GM21381 (cell line): ENCODE results near the gene ELL2.

Source experiments
- ATAC-seq: cut with Tn5 transposase; IDR thresholded peaks from one replicate; pipeline ENCODE4 v1.9.1; 2021; ENCODE audit warnings: mild to moderate bottlenecking, moderate library complexity; ENCODE audit not compliant: unreplicated experiment

Gene ELL2

DNA sequence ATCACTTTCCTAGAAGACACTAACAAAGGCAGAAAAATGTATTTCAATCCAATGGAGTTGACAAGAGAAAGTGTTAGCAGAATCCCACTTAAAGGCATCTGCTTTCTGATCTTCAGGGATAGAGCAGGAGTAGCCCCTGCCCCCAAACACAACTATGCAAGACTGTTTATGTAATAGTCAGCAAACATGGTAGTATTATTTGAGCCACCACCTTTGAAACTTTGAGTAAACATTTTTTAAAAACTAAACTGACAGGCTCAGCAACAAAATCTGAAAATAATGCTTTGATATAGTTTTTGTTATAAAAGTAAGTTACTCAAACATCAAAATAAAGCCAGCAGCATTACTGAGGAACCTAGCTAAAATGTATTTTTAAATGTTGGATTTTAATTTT is 4.8 kb downstream of the ELL2 start:
- no peak for ATAC-seq

DNA sequence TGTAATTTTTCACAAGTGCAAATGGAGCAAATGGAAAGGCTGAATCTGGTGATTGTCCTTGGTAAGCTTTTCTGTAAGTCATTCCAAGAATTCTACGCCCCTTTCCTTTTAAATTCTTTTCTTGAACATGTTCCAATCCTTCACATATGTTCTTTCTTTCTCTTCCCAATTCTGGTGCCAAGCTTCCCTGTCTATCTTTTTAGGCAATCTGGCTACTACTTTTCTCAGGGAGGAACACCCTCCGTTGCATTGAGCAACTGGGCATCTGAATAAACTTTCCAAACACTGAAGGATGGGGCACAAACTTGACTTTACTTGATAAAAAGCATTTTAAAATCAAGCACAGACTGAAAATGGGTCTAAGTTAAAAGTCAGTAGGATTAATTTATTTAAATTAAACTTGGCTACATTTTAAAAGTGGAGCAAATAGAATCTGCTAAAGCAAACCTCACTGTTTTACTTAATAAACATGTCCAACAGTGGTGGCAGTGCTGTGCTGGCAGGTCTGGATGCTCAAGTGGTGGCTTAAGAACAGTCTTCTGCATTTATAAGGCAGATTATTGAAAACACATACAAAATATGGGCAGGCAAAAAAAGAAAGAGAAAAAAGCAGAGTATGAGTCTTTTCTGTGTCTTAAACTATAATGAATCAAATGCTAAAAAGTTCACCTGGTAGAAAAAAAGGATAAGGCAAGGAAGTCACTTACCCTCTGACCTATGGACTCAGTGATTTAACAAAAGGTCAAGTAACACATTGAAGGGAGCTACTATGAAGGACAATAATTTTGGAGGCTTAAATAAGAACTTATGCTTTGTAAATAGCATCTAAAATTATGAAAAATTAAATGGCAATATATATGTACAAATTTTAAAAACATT is 5.4 kb downstream of the ELL2 start:
- ATAC-seq: no peak

GRCh38 chr5:95954716-95955115 is 6.9 kb downstream of the ELL2 start:
- no peak for ATAC-seq

DNA sequence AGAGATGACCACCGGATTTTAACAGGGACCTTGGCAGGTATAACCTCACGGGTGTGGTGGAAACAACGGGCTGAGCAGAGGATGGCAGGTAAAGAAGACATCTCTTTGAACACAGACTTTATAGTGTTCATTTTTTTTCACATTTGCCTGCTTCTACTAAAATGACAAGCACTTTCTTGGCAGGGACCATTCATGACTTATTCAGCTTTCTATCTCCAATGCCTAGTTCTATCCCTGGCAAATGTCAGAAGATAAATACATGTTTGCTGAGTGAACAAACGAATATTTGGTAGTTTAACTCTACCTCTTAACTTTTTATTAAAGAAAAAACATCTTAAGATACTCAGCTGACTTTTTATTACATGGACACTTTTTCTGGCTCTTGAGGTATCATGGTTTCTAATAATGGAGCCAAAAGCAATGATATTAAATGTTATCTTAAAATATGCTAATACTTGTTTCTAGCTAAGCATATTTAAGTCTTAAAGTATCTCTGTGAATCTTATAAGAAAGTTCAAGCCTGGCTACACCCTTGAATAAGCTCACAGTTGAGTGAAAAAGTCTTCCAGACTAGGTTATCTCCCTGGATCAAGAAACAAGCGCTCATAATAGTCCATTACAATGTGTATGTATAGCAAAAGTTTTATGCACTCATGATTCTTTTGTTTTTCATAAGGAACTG is 8.5 kb downstream of the ELL2 start:
- no peak for ATAC-seq

GRCh38 chr5:95951916-95952315 is 9.7 kb downstream of the ELL2 start:
- ATAC-seq: no peak

DNA sequence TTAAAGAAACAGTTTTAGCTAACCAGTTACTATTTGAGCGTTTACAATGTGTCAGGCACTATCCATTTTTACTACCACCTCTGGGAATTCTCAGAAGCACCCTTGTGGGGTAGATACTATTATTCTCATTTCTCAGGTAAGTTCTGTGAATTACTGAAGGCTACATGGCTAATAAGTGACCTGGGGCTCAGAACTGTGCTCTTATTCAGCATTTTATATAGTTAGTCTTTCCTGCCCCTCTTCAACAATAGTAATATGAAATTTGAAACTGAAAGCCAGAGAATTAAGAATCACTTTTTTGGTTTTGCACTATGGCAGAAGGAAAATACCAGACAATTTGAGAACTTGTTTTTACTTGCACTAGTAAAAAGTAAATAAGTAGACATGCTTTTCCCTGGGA is 11.8 kb downstream of the ELL2 start:
- peak; percentile 86 for ATAC-seq

DNA sequence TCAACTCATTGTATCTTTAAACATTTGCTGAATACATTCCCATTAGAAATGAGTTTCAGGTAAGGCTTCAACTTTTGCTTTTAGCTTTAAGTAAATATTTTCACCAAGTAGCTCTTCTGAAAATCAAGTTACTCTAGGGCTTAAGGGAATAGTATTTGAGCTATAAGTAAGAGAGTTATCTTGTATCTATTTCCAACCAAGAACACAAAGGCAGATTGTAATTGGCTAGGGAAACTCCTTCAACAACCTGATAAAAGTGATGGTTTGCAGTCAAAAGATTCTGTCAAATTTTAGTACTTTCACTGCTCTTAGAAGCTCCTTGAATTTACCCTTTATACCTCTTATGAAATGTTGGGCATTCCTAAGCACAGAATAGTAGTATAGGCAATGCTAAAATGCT is 13.0 kb downstream of the ELL2 start:
- no peak for ATAC-seq

- no peak for ATAC-seq
Measured at GRCh38 chr5:95946451-95946850, 15.2 kb downstream of the ELL2 start.

DNA sequence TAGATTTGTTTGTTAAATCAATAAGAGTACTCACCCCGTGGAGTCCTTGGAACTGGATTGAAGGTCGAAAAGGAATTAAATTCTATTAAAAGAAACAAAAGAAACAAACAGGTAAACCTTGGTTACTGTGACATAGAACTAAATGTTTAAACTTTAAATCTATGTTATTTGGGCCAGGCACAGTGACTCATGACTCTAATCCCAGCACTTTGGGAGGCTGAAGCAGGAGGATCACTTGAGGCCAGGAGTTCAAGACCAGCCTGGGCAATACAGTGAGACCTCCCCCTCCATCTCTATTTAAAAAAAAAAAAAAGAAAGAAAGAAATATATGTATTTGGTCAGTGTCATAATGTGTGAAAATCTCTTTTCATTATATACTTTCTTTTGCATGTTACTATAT is 18.7 kb downstream of the ELL2 start:
- ATAC-seq: no peak

GRCh38 chr5:95942414-95942813 is 19.2 kb downstream of the ELL2 start:
- ATAC-seq: no peak

- no peak for ATAC-seq
Measured at GRCh38 chr5:95941756-95942155, 19.9 kb downstream of the ELL2 start.

DNA sequence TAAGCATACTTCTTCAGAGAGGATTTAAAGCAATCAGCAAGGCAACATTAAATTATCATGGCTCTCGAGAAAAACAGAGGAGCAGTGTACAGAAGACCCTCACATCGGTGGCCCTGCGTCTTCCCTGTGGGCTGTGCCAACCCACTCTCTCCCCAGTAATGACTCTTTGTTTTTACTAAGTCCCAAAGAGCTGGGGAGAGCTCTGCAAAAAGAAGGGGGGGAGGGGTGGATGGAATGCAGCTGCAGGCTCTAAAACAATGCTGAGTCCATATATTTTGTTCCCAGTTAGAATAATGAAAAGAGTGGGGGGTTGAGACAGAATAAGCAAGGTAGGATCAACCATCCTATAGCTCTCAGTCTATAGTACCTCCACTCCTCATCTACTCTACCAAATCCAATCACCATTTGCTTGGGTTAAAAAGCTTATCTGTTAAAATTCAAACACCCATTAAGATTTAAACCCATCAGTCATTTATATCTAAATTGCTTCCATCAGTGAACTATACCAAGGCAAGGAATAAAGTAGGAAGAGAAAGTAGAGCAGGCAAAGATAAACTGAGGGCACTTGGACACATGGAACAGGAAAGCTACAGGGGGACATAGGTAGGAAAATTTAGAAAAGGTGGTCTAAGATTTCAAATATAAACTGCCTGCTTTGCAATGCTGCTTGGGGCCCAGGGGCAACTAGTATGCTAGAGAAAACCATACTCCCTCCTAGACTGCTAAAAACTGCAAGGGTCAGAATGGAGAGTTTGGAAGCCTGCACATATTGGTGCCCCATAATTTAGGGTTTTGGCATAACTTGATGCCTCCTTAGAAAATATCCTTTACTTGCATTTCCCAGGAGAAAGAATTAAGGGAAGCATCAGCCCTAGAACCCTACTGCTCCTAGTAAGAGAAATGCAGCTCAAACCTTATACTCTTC is 20.6 kb downstream of the ELL2 start:
- ATAC-seq: no peak

- peak; percentile 59 for ATAC-seq
Measured at GRCh38 chr5:95939465-95939864, 22.2 kb downstream of the ELL2 start.

DNA sequence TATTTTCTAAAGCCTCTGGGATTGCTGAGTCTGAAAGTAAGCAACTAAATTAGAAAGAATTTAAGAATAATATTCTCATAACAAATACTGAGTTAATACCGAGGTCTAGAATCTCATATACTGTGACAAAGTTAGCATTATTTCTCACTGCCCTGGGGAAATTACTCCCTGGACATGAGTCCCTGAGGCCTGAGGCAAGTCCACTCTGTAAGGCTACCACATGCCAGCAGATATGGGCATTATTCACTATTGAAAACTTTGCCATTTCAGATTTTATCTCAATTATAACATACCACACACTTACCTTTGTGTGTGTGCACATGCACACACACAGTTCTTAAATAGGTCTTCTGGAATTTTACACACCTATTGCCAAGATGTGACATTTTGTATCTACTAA is 22.9 kb downstream of the ELL2 start:
- no peak for ATAC-seq

- no peak for ATAC-seq
Measured at GRCh38 chr5:95938347-95938746, 23.3 kb downstream of the ELL2 start.

- ATAC-seq: no peak
Measured at GRCh38 chr5:95937607-95938152, 24.0 kb downstream of the ELL2 start.

GRCh38 chr5:95936812-95937397 is 24.7 kb downstream of the ELL2 start:
- no peak for ATAC-seq

DNA sequence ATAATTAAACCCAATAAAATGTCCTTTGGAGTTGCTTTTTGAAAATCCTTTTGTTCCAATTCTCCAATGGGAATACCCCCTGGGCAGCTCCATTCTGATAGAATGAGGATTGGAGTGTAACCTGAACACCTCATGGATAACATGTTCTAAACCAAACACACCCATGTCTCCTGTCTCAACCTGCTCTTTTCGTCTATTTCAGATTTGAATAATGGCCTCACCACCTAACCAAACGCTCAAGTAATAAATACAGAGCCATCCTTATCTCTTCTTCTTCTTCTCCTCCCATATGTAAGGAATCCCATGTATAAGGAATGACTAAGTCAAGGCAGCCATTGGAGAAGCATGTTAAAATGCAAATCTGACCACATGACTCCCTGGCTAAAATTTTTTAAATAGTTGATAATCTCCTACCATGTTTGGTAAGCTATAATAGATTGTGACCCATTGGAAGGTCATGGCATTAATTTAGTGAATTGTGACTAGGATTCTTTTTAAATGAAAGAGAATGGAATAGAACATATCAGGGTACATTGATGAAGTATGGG is 26.0 kb downstream of the ELL2 start:
- no peak for ATAC-seq

- no peak for ATAC-seq
Measured at GRCh38 chr5:95934207-95934804, 27.3 kb downstream of the ELL2 start.

DNA sequence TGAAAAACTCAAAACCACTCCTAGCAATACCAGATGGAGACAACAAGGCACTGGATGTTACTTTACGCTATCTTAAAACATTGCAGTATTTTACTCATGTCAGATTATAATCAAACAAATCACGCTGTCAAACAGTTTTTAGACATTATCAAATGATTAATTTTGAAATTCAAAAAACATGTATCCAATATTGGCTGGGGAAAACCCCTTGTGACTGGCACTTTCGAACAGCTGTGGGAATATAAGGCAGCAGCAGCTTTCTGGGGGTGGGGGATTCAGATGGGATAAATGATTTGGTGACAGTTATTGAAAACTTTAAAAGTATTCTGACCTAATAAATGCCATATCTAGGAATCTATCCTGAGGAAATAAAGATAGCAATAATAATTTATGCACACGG is 28.7 kb downstream of the ELL2 start:
- ATAC-seq: no peak
